Loucy (cell line): ENCODE results near the gene POMT1.

Experiments
- H2AFZ ChIP-seq: fragments of 200-600 bp; sonication (generic); 2 replicates; pipeline ENCODE4 v1.6.0; 2016; ENCODE audit warnings: antibody characterized with exemption, mild to moderate bottlenecking, low read length, moderate library complexity
- H3F3A ChIP-seq: fragments of 200-600 bp; 2 replicates; pipeline ENCODE4 v1.6.0; 2016; ENCODE audit warnings: antibody characterized with exemption, low read depth, mild to moderate bottlenecking
- H3K27me3 ChIP-seq: fragments of 200-600 bp; sonication (generic); 2 replicates; pipeline ENCODE4 v1.6.1; 2014; ENCODE audit warnings: low read length, mild to moderate bottlenecking; ENCODE audit not compliant: insufficient read depth, poor library complexity, severe bottlenecking
- H3K36me3 ChIP-seq: fragments of 200-600 bp; sonication (generic); 2 replicates; pipeline ENCODE4 v1.6.1; 2016; ENCODE audit warnings: low read length; ENCODE audit not compliant: insufficient read depth
- H3K4me1 ChIP-seq: fragments of 200-600 bp; sonication (generic); 2 replicates; pipeline ENCODE4 v1.5.1; 2014; ENCODE audit warnings: low read length, mild to moderate bottlenecking; ENCODE audit not compliant: insufficient read depth, poor library complexity, severe bottlenecking
- H3K4me2 ChIP-seq: fragments of 200-600 bp; sonication (generic); 2 replicates; pipeline ENCODE4 v1.6.0; 2014; ENCODE audit warnings: antibody characterized with exemption, low read length, low read depth, mild to moderate bottlenecking; ENCODE audit not compliant: poor library complexity, severe bottlenecking
- H3K4me3 ChIP-seq: fragments of 200-600 bp; sonication (generic); 2 replicates; pipeline ENCODE4 v1.5.1; 2014; ENCODE audit warnings: low read length, mild to moderate bottlenecking, mixed read lengths; ENCODE audit not compliant: poor library complexity, severe bottlenecking
- H3K79me2 ChIP-seq: fragments of 200-600 bp; sonication (generic); 2 replicates; pipeline ENCODE4 v1.6.1; 2014; ENCODE audit warnings: low read length; ENCODE audit not compliant: insufficient read depth
- H3K9ac ChIP-seq: fragments of 200-600 bp; sonication (generic); 2 replicates; pipeline ENCODE4 v1.6.0; 2014; ENCODE audit warnings: mild to moderate bottlenecking, low read depth, low read length, moderate library complexity; ENCODE audit not compliant: poor library complexity, severe bottlenecking
- H3K9me2 ChIP-seq: fragments of 200-600 bp; sonication (generic); replicated peaks from 2 replicates; pipeline ENCODE4 v1.6.1; 2016; ENCODE audit warnings: low read depth, low read length, mixed read lengths
- H3K9me3 ChIP-seq: fragments of 200-600 bp; sonication (generic); 2 replicates; pipeline ENCODE4 v1.6.1; 2014; ENCODE audit warnings: mild to moderate bottlenecking, antibody characterized with exemption, low read length, low read depth; ENCODE audit not compliant: insufficient read depth
- H4K20me1 ChIP-seq: fragments of 200-600 bp; sonication (generic); 2 replicates; pipeline ENCODE4 v1.6.0; 2014; ENCODE audit warnings: antibody characterized with exemption, low read length, mild to moderate bottlenecking; ENCODE audit not compliant: insufficient read depth, poor library complexity, severe bottlenecking
- EZH2phosphoT487 ChIP-seq: fragments of 200-600 bp; IDR thresholded peaks from 2 replicates; pipeline ENCODE4 v1.6.1; 2018; ENCODE audit warnings: antibody characterized with exemption, mild to moderate bottlenecking, moderate library complexity, borderline replicate concordance
- TF ChIP-seq, protein P1 (sequence below): fragments of 200-600 bp; sonication (generic); conservative IDR thresholded peaks from 2 replicates; pipeline ENCODE4 v1.5.1; 2014; ENCODE audit warnings: mild to moderate bottlenecking, antibody characterized with exemption, low read length

Gene POMT1

DNA sequence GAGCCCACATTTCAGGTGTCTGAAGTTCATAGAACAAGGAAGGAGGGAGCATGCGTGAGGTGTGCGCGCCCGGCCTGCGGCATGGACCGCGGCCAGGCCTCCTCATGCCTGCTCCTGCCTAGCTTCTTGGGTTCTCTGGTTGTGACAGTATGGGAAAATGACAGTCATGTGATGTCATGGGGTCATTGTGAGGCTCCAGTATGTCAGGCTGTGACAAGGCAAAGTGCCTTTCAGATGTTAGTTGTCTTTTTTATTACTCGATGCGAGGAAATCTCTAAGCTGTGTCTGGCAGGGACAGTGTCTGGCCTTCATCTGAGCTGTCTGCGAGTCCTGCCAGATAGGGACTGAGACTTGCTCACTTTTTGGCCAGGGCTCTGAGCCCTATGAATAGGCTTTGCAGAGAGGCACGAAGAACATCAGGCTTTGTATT lies 15.1 kb downstream of the POMT1 start:
- H3K4me3 ChIP-seq: no peak overlapping the region
- no peak overlapping the region for H3K9ac ChIP-seq
- no peak overlapping the region for H3K4me2 ChIP-seq
- no peaks in the 10 kb centered on the region for H3K79me2 ChIP-seq
- no peaks in the 10 kb centered on the region for H4K20me1 ChIP-seq
- TF ChIP-seq, protein P1, sequence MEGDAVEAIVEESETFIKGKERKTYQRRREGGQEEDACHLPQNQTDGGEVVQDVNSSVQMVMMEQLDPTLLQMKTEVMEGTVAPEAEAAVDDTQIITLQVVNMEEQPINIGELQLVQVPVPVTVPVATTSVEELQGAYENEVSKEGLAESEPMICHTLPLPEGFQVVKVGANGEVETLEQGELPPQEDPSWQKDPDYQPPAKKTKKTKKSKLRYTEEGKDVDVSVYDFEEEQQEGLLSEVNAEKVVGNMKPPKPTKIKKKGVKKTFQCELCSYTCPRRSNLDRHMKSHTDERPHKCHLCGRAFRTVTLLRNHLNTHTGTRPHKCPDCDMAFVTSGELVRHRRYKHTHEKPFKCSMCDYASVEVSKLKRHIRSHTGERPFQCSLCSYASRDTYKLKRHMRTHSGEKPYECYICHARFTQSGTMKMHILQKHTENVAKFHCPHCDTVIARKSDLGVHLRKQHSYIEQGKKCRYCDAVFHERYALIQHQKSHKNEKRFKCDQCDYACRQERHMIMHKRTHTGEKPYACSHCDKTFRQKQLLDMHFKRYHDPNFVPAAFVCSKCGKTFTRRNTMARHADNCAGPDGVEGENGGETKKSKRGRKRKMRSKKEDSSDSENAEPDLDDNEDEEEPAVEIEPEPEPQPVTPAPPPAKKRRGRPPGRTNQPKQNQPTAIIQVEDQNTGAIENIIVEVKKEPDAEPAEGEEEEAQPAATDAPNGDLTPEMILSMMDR: no peak
- no peak for TF ChIP-seq EZH2phosphoT487
- no peaks in the 10 kb centered on the region for H3K9me3 ChIP-seq
- H3K4me1 ChIP-seq: no peaks in the 10 kb centered on the region
- H3K36me3 ChIP-seq: peaks cover 49% of the 10 kb centered on the region; the same call in 1 of the 2 replicates
- no peaks in the 10 kb centered on the region for H3F3A ChIP-seq
- H3K9me2 ChIP-seq: no peaks in the 10 kb centered on the region
- no peaks in the 10 kb centered on the region for H3K27me3 ChIP-seq
- H2AFZ ChIP-seq: no peak overlapping the region

DNA sequence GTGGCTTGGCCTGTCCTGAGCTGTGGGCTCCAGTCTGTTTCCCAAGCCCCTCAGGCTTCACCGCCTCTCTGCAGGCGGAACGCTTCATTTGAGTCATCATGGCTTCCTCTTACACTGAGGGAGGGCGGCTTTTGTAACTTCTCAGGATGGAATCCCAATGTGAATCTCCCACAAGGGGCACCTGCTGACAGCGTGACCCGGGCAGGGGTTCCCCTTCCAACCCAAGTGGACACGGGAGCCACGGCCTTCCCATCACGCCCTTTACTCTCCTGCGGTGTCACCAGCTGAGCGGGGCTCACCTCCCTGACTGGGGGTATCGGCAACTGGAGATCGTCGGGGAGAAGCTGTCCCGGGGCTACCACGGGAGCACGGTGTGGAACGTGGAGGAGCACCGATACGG lies 15.8 kb downstream of the POMT1 start:
- no peak overlapping the region for H2AFZ ChIP-seq
- H3F3A ChIP-seq: no peaks in the 10 kb centered on the region
- no peaks in the 10 kb centered on the region for H3K79me2 ChIP-seq
- no peak overlapping the region for H3K4me2 ChIP-seq
- no peaks in the 10 kb centered on the region for H4K20me1 ChIP-seq
- H3K36me3 ChIP-seq: peaks cover 57% of the 10 kb centered on the region; the same call in 1 of the 2 replicates
- no peaks in the 10 kb centered on the region for H3K9me2 ChIP-seq
- no peak overlapping the region for H3K9ac ChIP-seq
- H3K4me1 ChIP-seq: no peaks in the 10 kb centered on the region
- H3K27me3 ChIP-seq: no peaks in the 10 kb centered on the region
- H3K4me3 ChIP-seq: no peak overlapping the region
- H3K9me3 ChIP-seq: no peaks in the 10 kb centered on the region
- TF ChIP-seq, protein P1: no peak
- no peak for TF ChIP-seq EZH2phosphoT487

GRCh38 chr9:131520503-131520902 lies 17.8 kb downstream of the POMT1 start:
- no peak for TF ChIP-seq EZH2phosphoT487
- TF ChIP-seq, protein P1: no peak
- Histone ChIP-seq H3K9me3 (no peaks in the 10 kb centered on the region), H3K4me2 (no peak overlapping the region), H3K9ac (no peak overlapping the region), H3K27me3 (no peaks in the 10 kb centered on the region), H2AFZ (no peak overlapping the region), H3K9me2 (no peaks in the 10 kb centered on the region), H3K79me2 (no peaks in the 10 kb centered on the region), H3F3A (no peaks in the 10 kb centered on the region), H3K4me1 (no peaks in the 10 kb centered on the region), H4K20me1 (no peaks in the 10 kb centered on the region), H3K36me3 (peaks cover 68% of the 10 kb centered on the region; the same call in 1 of the 2 replicates), H3K4me3 (no peak overlapping the region)
